NCI-H2227 (cell line): ENCODE data around the gene ATXN1.
A peak's percentile ranks its signal among the peaks of the same experiment; 100 is the strongest.
"Not testable (repeated sequence)": the region's sequence is repeated elsewhere in the genome, so short reads cannot be mapped to it uniquely, and the experiment has no call there.

ENCODE experiments used
- DNase-seq: peaks from one replicate; lab custom pipeline; 2025; ENCODE audit not compliant: unreplicated experiment; lab: John Stamatoyannopoulos, UW

Gene ATXN1

DNA sequence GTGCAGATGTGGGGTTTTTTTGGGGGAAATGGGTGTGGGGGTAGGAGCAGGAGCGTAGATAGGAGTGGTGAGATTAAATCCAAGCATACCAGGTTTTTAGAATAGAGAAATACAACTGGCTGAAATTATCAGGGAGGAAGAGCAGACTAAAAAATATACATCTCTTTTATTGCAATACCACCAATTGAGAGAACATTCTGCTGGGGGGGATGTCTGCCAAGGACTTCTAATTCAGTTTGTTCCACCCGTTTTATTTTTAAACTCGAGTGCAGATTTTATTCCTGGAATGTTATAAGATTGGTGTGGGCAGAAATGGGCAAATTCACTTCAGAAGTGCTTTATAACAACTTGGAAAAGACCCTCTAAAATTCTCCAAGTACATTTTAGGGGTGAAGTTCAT, 330.2 kb downstream of the ATXN1 start:
- no peak for DNase-seq

- no peak for DNase-seq
Observed at GRCh38 chr6:16430391-16431089, 330.7 kb downstream of the ATXN1 start.

- DNase-seq: no peak
Observed at GRCh38 chr6:16429669-16430068, 331.6 kb downstream of the ATXN1 start.

GRCh38 chr6:16427124-16427523, 334.1 kb downstream of the ATXN1 start:
- no peak for DNase-seq

- no peak for DNase-seq
Observed at GRCh38 chr6:16425881-16426615, 335.2 kb downstream of the ATXN1 start.

DNA sequence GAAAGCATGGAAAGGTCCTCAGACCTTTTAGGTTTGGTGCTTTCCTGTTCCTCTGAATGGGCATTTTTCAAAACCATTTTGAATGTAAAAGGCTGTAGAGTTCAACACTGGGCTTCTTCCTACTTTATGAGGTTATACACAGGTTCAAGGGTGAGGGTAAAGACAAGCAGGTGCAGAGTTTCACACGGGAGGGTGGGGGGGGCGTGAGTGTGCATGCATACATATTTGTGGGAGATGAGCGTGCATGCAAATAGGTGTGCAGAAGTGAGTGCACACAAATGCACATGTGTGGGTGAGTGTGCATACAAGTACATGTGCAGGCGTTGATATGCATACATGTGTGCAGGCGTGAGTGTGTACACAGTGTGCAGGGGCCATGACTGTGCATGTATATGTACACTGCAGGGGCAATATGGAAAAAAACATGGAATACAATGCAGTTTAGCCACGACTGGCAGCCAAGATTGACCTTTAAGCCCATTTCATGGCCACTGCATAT, 339.7 kb downstream of the ATXN1 start:
- DNase-seq: no peak

DNA sequence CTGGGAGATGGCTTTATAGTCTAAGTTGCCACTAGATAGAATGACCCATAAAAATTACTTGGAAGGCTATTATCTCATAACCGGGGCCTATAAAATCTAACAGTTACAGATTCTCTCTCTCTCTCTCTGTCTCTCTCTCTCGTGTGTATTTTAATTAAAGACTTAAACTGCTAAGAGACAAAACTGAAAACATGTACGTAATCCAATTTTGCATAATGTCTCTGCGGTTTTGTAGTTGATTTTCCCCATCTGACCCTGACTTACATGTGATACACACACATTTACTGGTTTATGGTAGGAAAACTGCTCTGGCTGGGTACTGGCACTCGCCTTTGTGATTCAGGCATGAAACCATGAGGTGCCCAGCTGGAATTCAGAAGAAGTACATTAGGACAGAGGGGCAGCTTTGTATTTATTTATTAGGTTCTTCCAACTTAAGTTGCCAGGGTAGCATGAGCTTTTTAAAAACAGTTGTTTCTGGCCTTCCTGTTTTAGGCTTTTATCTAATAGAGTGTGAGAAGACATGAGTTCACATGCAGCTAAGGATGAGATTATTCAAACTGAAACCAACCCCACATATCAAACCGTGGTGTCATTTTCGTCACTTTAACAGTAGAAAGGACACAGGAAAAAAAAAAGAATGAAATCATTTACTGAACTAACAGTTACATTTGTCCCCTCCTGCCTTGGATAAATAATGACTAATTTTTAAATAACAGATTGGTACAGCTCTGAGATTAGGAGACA, 340.4 kb downstream of the ATXN1 start:
- DNase-seq: no peak

DNA sequence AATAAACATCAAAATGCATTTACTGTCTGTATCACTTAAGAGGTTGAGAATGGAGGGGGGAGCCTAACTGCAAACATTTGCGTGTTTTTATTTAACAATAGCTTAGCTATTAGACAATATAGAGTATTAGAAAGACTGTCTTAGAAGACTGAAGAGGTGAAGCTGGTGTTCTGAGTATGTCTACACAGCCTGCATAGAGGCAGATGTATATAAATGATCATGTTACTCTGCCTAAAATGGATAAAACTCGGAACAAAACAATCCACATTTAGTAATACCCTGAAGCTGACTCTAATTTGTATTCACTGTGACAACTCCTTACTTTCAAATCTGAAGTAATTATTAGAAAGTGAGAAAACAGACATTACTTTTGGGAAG, 340.9 kb downstream of the ATXN1 start:
- no peak for DNase-seq

DNA sequence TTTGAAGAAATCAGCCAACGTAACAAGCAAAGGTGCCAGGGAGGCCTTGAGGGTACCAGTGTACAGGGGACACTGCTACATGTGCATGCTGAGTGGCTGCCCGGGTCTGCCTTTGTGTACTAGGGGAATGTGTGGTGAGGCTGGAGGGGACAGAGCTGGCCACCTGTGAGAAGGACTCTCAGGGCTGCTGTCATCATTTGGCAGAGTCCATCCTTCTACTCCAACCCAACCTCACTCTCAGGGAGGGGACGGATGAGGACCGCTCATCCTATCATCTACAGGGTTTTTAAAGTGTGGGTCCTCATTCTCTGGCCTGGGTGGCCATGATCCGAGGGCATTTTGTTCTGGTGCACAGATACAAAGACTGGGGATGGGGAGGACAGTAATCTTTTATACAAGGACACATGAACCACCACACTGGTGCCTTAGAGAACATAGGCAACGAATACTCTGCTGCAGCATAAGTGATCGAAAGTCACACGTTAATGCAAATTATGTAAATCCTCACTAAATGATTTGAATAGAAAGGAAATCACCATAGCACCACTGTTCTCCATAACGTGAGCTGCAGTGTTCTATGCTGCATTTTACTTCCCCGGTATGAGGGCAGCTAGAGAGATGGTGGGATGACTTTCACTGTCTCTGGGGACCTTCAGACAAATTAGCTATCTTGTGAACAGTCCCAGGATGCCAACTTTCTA, 341.5 kb downstream of the ATXN1 start:
- DNase-seq: no peak

GRCh38 chr6:16418151-16418550, 343.1 kb downstream of the ATXN1 start:
- no peak for DNase-seq

DNA sequence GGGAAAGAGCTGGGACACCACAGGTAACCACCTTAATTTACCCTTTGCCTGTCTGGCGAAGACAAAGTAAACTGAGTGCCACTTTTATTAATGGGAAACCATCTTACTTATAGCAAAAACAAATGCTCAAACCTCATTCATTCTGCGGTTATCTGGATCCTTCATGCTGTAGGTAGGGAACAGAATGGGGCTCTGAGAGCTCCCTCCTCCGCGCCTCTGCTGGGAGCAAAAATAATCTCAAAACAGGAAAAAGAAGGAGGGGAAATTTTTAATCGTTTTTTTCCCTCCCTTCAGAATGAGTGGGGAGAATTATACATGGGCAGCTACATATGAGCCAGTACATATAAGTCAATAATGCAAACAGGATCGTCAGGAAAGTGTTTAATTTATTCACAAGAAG, 345.6 kb downstream of the ATXN1 start:
- no peak for DNase-seq

DNA sequence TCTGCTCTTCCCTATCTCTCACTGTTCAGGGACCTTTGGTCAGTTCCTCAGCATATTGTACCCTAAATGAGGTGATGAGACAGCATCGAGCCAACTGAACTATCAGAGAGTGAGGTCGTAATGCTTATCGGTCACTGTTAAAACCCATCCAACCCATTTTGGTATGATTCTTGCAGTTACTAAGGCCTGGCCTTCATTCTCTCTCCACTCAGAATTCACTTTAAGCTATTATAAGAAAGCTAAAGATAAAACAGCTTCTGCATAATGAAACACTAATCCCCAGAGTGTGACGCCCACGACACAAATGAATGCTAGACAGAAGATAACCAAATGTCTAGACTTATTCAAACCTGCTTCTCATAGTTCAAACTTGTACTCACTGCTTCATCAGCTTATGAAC, 347.1 kb downstream of the ATXN1 start:
- DNase-seq: no peak

DNA sequence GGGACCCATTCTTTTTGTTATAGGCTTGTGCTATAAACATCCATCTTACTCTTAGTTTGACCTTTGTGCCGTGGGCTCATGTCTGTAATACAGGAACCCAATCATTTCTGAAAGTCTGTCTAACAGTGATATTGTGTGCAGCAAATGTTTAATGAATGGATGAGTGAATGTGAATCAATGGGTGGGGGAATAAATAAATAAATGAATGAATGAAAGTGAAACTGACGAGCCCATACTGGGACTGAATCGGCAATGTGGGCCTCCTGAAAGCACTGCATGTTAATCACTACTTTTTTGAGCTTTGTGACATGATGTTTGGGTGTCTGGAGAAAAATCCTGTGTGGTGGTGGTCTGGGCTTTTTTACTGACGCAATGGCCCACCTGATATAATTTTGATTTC, 347.9 kb downstream of the ATXN1 start:
- DNase-seq: no peak

DNA sequence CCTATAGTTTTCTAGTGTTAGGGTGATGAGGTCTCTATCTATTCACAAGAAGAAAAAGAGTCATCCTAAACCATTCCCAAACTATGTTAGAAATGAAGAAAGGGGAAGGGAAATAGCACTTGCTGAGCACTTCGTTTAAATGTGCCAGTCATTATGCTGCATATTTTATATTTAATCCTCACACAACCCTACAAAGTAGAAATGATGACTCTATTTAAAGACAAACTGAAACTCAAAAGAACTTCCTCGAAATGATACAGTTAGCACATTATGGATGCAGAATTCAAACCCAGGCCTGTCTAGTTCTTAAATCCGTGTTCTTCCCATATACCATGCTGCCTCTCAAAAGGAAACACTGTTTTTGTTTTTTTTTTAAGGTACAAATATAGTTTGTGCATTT, 348.3 kb downstream of the ATXN1 start:
- DNase-seq: no peak

GRCh38 chr6:16412171-16412570, 349.1 kb downstream of the ATXN1 start:
- no peak for DNase-seq

DNA sequence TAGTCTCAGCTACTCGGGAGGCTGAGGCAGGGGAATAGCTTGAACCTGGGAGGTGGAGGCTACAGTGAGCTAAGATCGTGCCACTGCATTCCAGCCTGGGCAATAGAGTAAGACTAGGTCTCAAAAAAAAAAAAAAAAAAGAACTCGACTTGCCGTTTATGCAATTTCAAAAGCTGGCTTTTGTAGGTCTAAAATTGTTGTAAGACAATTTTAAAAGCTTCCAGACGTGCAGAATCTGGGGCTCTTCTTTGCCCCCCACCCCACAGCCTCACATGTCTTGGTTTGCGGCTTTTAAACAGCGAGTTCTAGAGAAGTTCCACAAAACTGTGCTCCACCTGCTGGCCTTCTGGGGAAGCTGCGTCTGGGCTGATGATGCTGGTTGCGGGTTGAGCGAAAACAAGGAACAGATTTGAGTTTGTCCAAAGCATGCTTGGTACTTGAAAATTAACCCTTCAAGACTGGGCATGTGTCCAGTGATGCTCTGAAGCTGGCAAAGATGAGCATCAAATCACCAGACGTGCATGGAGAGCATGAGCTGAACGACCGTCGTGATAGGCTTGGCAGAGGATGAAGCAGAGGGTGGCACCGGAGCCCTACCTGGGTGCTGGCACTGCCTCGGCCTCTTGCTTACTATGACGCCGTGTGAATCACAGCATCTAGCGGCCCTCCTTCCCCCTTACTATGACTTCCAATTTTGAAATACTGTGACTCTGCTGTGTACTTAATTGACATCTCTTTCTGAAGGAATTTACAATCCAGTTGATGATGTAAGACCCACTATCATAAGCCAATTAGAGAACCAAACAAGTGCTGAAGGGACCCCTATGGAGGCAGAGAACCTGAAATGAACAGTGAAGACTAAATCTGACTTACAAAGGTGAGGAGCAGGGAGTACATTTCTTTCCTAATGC, 351.5 kb downstream of the ATXN1 start:
- peak; percentile 3 for DNase-seq

DNA sequence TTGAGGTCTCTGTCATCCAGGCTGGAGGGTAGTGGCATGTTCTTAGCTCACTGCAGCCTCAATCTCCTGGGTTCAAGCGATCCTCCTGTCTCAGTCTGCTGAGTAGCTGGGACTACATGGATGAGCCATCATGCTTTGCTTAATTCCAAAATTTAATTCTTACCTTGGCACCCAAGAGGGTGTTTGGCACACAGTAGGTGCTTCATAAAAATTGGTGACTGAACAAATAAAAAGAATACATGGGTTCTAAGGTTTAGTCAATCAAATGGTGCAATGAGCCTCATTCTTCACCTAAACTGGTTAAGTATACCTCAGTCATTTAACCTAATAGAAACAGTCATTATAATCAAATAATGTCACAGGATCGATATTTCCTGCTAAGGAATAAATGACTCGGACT, 352.5 kb downstream of the ATXN1 start:
- DNase-seq: no peak

- no peak for DNase-seq
Observed at GRCh38 chr6:16406966-16407365, 354.3 kb downstream of the ATXN1 start.

DNA sequence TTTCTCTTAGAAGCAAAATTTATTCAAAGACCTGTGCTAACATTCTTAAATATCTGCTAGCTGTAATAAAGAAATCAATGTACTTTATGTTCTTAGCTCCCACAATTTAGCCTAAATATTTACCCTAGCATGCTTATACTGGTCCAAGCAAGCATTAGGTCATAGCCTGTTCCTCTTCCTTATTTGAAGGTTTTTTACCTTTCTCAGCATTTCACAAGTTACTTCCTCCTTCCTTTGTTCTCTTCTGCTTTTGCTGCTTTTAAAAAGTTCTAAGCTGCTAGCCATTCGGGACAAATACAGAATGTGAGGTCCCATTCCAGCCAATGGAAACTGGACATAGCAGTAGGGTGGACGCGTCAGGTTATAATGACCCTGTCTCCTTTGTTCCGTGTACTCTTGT, 354.7 kb downstream of the ATXN1 start:
- DNase-seq: not testable (repeated sequence)

GRCh38 chr6:16405375-16405774, 355.9 kb downstream of the ATXN1 start:
- no peak for DNase-seq
